Endothelial cell of umbilical vein (primary cell): Measurements from ENCODE around the gene ISLR. TPM values are rescaled to one million over a fixed set of nuclear protein-coding genes. Genes with fewer than 3 reads are reported as not detected.

ENCODE experiments used
- BruUV-seq: library from RNA; stranded (reverse); fragments of 400-500 nt; replicated peaks from 2 replicates; lab custom pipeline; 2021; lab: Mats Ljungman, UMichigan
- CTCF ChIA-PET: fragments of 300-600, 350-600 bp; sonication (Branson Sonifier 250); formaldehyde crosslinking; loops from one replicate; lab custom pipeline; 2021; ENCODE audit warnings: antibody characterized with exemption, inconsistent platforms; lab: Charles Lee
- POLR2A ChIA-PET: fragments of 300-600, 350-600 bp; sonication (Branson Sonifier 250); formaldehyde crosslinking; loops from one replicate; lab custom pipeline; 2021; ENCODE audit warnings: antibody characterized with exemption, inconsistent platforms; lab: Charles Lee
- DNase-seq: peaks from one replicate; pipeline ENCODE4 v3.0.0-alpha.2; 2011; ENCODE audit warnings: low read depth, low spot score
- FAIRE-seq: peaks from 2 replicates; lab custom pipeline; 2011; peaks lifted over from hg19 to GRCh38; lab: Jason Lieb, UNC
- H2AFZ ChIP-seq: 2 replicates; pipeline ENCODE4 v1.6.0; 2012; ENCODE audit warnings: low read depth, low read length, control low read depth, inconsistent platforms
- H3K27ac ChIP-seq: 2 replicates; pipeline ENCODE4 v1.5.1; 2011; ENCODE audit warnings: low read depth, mild to moderate bottlenecking, control low read depth, low read length, moderate library complexity; ENCODE audit not compliant: insufficient read depth
- H3K27me3 ChIP-seq, 2 experiments: 2 replicates each; pipeline versions ENCODE4 v1.6.0 to v1.6.1; 2011; ENCODE audit warnings: low read length in 2 of 2, mixed read lengths in 1 of 2; ENCODE audit not compliant: control insufficient read depth in 2 of 2, insufficient read depth in 2 of 2
- H3K36me3 ChIP-seq, 2 experiments: 2 replicates in 1 of 2; 3 replicates in 1 of 2; pipeline ENCODE4 v1.5.1; 2011; ENCODE audit warnings: low read length in 2 of 2, mild to moderate bottlenecking in 1 of 2, moderate library complexity in 1 of 2; ENCODE audit not compliant: control insufficient read depth in 2 of 2, insufficient read depth in 2 of 2; ENCODE audit errors: extremely low read depth in 1 of 2
- H3K4me1 ChIP-seq: 3 replicates; pipeline ENCODE4 v1.5.1; 2011; ENCODE audit warnings: mild to moderate bottlenecking, low read length; ENCODE audit not compliant: control insufficient read depth, insufficient read depth; ENCODE audit errors: extremely low read depth
- H3K4me2 ChIP-seq: 2 replicates; pipeline ENCODE4 v1.6.1; 2011; ENCODE audit warnings: low read length, control low read depth, mixed read lengths; ENCODE audit not compliant: insufficient read depth
- H3K4me3 ChIP-seq, 3 experiments: fragments of 200-600 bp in 1 of 3; sonication (generic), shearing (Covaris generic) in 1 of 3; replicated peaks in 1 of 3; 2 replicates each; pipeline ENCODE4 v1.5.1; 2011 to 2016; ENCODE audit warnings: control low read depth in 3 of 3, low read length in 3 of 3, mild to moderate bottlenecking in 2 of 3, inconsistent platforms in 1 of 3, low read depth in 1 of 3, moderate library complexity in 1 of 3; ENCODE audit not compliant: insufficient read depth in 1 of 3
- H3K79me2 ChIP-seq: 2 replicates; pipeline ENCODE4 v1.6.0; 2012; ENCODE audit warnings: low read length, inconsistent platforms; ENCODE audit not compliant: control insufficient read depth, insufficient read depth
- H3K9ac ChIP-seq: replicated peaks from 2 replicates; pipeline ENCODE3; 2011; ENCODE audit warnings: low read length, control low read depth; ENCODE audit not compliant: insufficient read depth; ENCODE audit errors: extremely low read depth
- H3K9me1 ChIP-seq: replicated peaks from 3 replicates; pipeline ENCODE4 v1.6.0; 2011; ENCODE audit warnings: mild to moderate bottlenecking, low read length; ENCODE audit not compliant: control insufficient read depth, insufficient read depth; ENCODE audit errors: extremely low read depth
- H3K9me3 ChIP-seq: replicated peaks from 2 replicates; pipeline ENCODE4 v1.5.1; 2012; ENCODE audit warnings: low read length, inconsistent platforms; ENCODE audit not compliant: control insufficient read depth, insufficient read depth
- H4K20me1 ChIP-seq: replicated peaks from 2 replicates; pipeline ENCODE3; 2011; ENCODE audit warnings: mild to moderate bottlenecking, low read length; ENCODE audit not compliant: control insufficient read depth, insufficient read depth; ENCODE audit errors: extremely low read depth
- CTCF ChIP-seq, 2 donors: IDR thresholded peaks; 1 replicate in 1 of 2; 2 replicates in 1 of 2; pipeline ENCODE4 v1.5.1; 2011; ENCODE audit warnings: low read length in 2 of 2, mild to moderate bottlenecking in 2 of 2, moderate library complexity in 2 of 2, control low read depth in 1 of 2, inconsistent platforms in 1 of 2, low read depth in 1 of 2; ENCODE audit not compliant: insufficient read depth in 1 of 2; ENCODE audit errors: extremely low read depth in 1 of 2
- EZH2 ChIP-seq: IDR thresholded peaks from 2 replicates; pipeline ENCODE4 v1.6.1; 2012; ENCODE audit warnings: borderline replicate concordance, low read depth, mild to moderate bottlenecking, moderate library complexity, low read length, inconsistent platforms; ENCODE audit not compliant: severe bottlenecking
- FOS ChIP-seq: IDR thresholded peaks from 2 replicates; pipeline ENCODE4 v1.6.1; 2011; ENCODE audit warnings: mild to moderate bottlenecking, low read length, moderate library complexity, borderline replicate concordance; ENCODE audit not compliant: insufficient read depth
- GATA2 ChIP-seq: IDR thresholded peaks from 2 replicates; pipeline ENCODE4 v1.7.0; 2011; ENCODE audit warnings: low read depth, mild to moderate bottlenecking, moderate library complexity, mixed read lengths, low read length; ENCODE audit not compliant: insufficient read length, insufficient read depth
- JUN ChIP-seq: IDR thresholded peaks from 2 replicates; pipeline ENCODE4 v1.6.1; 2011; ENCODE audit warnings: borderline replicate concordance, low read depth; ENCODE audit not compliant: insufficient read length, insufficient read depth
- MAX ChIP-seq: IDR thresholded peaks from 2 replicates; pipeline ENCODE4 v1.6.1; 2011; ENCODE audit not compliant: insufficient read depth, insufficient read length
- MYC ChIP-seq: IDR thresholded peaks from one replicate; pipeline ENCODE4 v1.6.1; 2011; ENCODE audit warnings: mild to moderate bottlenecking, low read depth, low read length
- POLR2A ChIP-seq: IDR thresholded peaks from 2 replicates; pipeline ENCODE4 v1.6.1; 2012; ENCODE audit warnings: low read depth, mild to moderate bottlenecking, control low read depth, low read length
- POLR2AphosphoS5 ChIP-seq: IDR thresholded peaks from 2 replicates; pipeline ENCODE4 v1.6.1; 2012; ENCODE audit warnings: low read depth, mild to moderate bottlenecking, control low read depth, low read length, moderate library complexity; ENCODE audit not compliant: insufficient read depth
- dilution Hi-C: fragments of 300-500 bp; cut with MboI; formaldehyde crosslinking; loops from one replicate; pipeline ENCODE4 v1.15.0; 2019; ENCODE audit warnings: low sequenced_read_pairs; ENCODE audit not compliant: extremely low pct_ligation_motif_present
- intact Hi-C: fragments of 100-400 bp; cut with micrococcal nuclease; formaldehyde crosslinking; loops from one replicate; pipeline ENCODE4 v1.10.0; 2022
- polyA plus RNA-seq, 4 experiments: library from polyadenylated mRNA; depleted of rRNA in 3 of 4; stranded (reverse) in 3 of 4; unstranded in 1 of 4; fragments of >200 nt; gene quantifications; 2 replicates each; pipeline versions ENCODE4 v1.2.1 to v1.2.3, GENCODE V29; 2011 to 2012; ENCODE audit warnings: missing spikeins in 1 of 4
- small RNA-seq: library from RNA; depleted of rRNA; stranded (forward); fragments of <200 nt; gene quantifications from one replicate; pipeline ENCODE3, GENCODE V24; 2012; ENCODE audit warnings: low replicate concordance, low read depth; ENCODE audit not compliant: insufficient read depth, insufficient read length
- total RNA-seq: library from RNA; stranded (reverse); gene quantifications from 2 replicates; pipeline ENCODE4 v1.2.3, GENCODE V29; 2021

ISLR gene
- total and polyA plus RNA-seq, 2 donors (not counting 3 experiments of a cell fraction or from before 2014, with no cell fraction given): not detected

GRCh38 chr15:74225928-74226327 lies 52.4 kb downstream of the ISLR start:
- POLR2A ChIA-PET: no interaction called here
- dilution Hi-C loops: no loop called here
- Histone ChIP-seq H3K4me1 (no peaks in the 10 kb centered on the region), H3K79me2 (no peaks in the 10 kb centered on the region), H4K20me1 (no peaks in the 10 kb centered on the region), H3K27ac (no peak overlapping the region), H3K9me3 (no peaks in the 10 kb centered on the region), H3K9ac (no peak overlapping the region), H3K9me1 (no peaks in the 10 kb centered on the region), H3K36me3 (no peaks in the 10 kb centered on the region), H3K4me3 (no peak overlapping the region), H2AFZ (no peak overlapping the region), H3K4me2 (no peak overlapping the region), H3K27me3 (peaks cover 15 to 21% of the 10 kb centered on the region in 2 experiments)
- BruUV-seq: no TSS peak
- intact Hi-C loops: loop anchor here (10.0 kb wide), 1 partner anchor 519 kb away; the partner anchor contains the start of gene CYP1A2
- DNase-seq (no peak), FAIRE-seq (no peak)
- TF ChIP-seq POLR2AphosphoS5: no peak
- no peak for TF ChIP-seq FOS
- no peak for TF ChIP-seq CTCF (IDR thresholded peaks at IDR 0.05; ENCODE audit: extremely low read depth in 1 of 2, insufficient read depth in 1 of 2, low read depth in 1 of 2, low read length in 2 of 2)
- TF ChIP-seq GATA2: no peak
- TF ChIP-seq MAX: no peak
- TF ChIP-seq POLR2A: no peak
- no peak for TF ChIP-seq MYC
- no peak for TF ChIP-seq JUN
- no peak for TF ChIP-seq EZH2
- CTCF ChIA-PET: no interaction called here

Small RNA genes lying within 50 kb of the gene (small RNA-seq; reads per million reads assigned to genes)
- gene RF00017: not detected

Other genes with a start within 250 kb of the ISLR start
- gene LOXL1, start 247.2 kb upstream of the ISLR start, total RNA-seq: 5.2 and 9.2 TPM in 2 replicates
- 14.4 and 19.3 TPM in 2 replicates for gene LOXL1, start 247.2 kb upstream of the ISLR start, polyA plus RNA-seq
- gene STOML1, start 181.4 kb upstream of the ISLR start, total RNA-seq: 12.4 and 12.9 TPM in 2 replicates
- 15.4 and 16.7 TPM in 2 replicates for gene STOML1, start 181.4 kb upstream of the ISLR start, polyA plus RNA-seq
- 77.4 and 79.6 TPM in 2 replicates for gene PML, start 179.0 kb upstream of the ISLR start, total RNA-seq
- gene PML, start 179.0 kb upstream of the ISLR start, polyA plus RNA-seq: 30.4 and 32.2 TPM in 2 replicates
- not detected in 2 replicates for gene GOLGA6A, start 91.2 kb upstream of the ISLR start, total RNA-seq
- gene GOLGA6A, start 91.2 kb upstream of the ISLR start, polyA plus RNA-seq: not detected in 2 replicates
- not detected in 2 replicates for gene ISLR2, start 43.1 kb upstream of the ISLR start, total RNA-seq
- gene ISLR2, start 43.1 kb upstream of the ISLR start, polyA plus RNA-seq: not detected in 2 replicates
- not detected in 2 replicates for gene STRA6, start 29.1 kb downstream of the ISLR start, total RNA-seq
- gene STRA6, start 29.1 kb downstream of the ISLR start, polyA plus RNA-seq: not detected in 2 replicates
- gene CCDC33, start 62.6 kb downstream of the ISLR start, total RNA-seq: not detected in 2 replicates
- gene CCDC33, start 62.6 kb downstream of the ISLR start, polyA plus RNA-seq: not detected in 2 replicates
- not detected in 2 replicates for gene CYP11A1, start 193.9 kb downstream of the ISLR start, total RNA-seq
- gene CYP11A1, start 193.9 kb downstream of the ISLR start, polyA plus RNA-seq: 0.08 TPM in 1 of 2 replicates, not detected in the other